Measurements from ENCODE around the gene MPO. TPM values are rescaled to one million over a fixed set of nuclear protein-coding genes. Genes with fewer than 3 reads are reported as not detected.

MPO gene
- total and polyA plus RNA-seq, 4 donors, result 0.18 to 0.63 (median 0.32) TPM

DNA sequence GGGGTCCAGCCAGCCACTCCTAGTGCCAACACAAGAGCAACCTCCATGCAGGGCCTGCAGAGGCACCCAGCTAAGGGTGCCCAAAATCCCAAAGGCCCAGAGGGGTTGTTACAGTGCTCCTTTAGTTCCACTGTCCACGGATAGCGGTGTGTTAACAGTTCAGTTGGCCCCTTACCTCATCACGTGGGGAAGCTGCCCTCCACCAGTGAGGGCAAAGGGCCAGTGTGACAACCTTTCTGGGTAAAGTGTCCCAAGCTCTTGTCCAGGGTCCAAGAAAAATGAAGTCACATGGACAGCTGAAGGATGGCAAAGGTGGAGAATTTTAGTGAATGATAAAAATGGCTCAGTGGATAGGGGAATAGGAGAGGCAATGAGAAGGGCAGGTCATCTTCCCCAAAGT, 53.0 kb downstream of the MPO start:
- H3K9me3 ChIP-seq (ENCODE audit: control insufficient read depth, low read length), result peaks cover under 1% of the 10 kb centered on the region
- no peak overlapping the region for H3K27ac ChIP-seq (ENCODE audit: low read depth in 1 of 2, low read length in 2 of 2)
- H3K4me3 ChIP-seq (ENCODE audit: low read length in 2 of 2), result no peak overlapping the region
- DNase-seq, result no peak
- H3K27me3 ChIP-seq (ENCODE audit: control insufficient read depth in 1 of 2, insufficient read depth in 2 of 2, low read length in 1 of 2), result peaks cover 0 to 3% of the 10 kb centered on the region in 2 donors
- WGBS, 2 donors, result 72 to 77% methylated on average over 3 of the region's 3 CpGs
- no peaks in the 10 kb centered on the region for H3K36me3 ChIP-seq (ENCODE audit: control insufficient read depth in 1 of 2, insufficient read depth in 2 of 2, low read length in 1 of 2)
- no peaks in the 10 kb centered on the region for H3K4me1 ChIP-seq (ENCODE audit: control insufficient read depth in 1 of 2, insufficient read depth in 2 of 2, low read length in 2 of 2)
- intact Hi-C loops (cut with DNase I), result no loop called here
- ATAC-seq (ENCODE audit: low FRiP score), result no peak

DNA sequence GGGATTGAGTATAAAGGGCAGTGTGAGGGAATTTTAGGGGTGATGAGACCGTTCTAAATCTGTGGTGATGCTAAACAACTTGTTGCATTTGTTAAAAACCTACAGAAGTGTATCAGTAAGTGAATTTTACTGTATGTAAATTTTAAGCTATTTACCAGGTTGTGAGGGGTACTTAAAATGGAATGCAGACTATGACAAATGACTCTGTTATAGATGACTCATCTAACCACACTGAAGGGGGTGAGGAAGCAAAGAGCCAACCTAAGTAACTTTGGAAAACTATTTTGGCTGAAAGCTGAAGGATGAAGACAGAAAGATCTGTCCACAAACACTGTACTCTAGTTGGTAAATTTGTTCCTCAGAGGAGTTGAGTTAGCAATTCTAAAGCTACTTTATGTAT, 56.4 kb downstream of the MPO start:
- Histone ChIP-seq H3K27ac (ENCODE audit: low read depth in 1 of 2, low read length in 2 of 2) (no peak overlapping the region), H3K27me3 (ENCODE audit: control insufficient read depth in 1 of 2, insufficient read depth in 2 of 2, low read length in 1 of 2) (no peaks in the 10 kb centered on the region), H3K4me1 (ENCODE audit: control insufficient read depth in 1 of 2, insufficient read depth in 2 of 2, low read length in 2 of 2) (no peaks in the 10 kb centered on the region), H3K4me3 (ENCODE audit: low read length in 2 of 2) (no peak overlapping the region), H3K9me3 (ENCODE audit: control insufficient read depth, low read length) (no peaks in the 10 kb centered on the region), H3K36me3 (ENCODE audit: control insufficient read depth in 1 of 2, insufficient read depth in 2 of 2, low read length in 1 of 2) (no peaks in the 10 kb centered on the region)
- intact Hi-C loops (cut with DNase I), result no loop called here
- 36 to 43% methylated on average over 1 of the region's 1 CpG for WGBS, 2 donors
- ATAC-seq (ENCODE audit: low FRiP score) (no peak), DNase-seq (no peak)

Other genes with a start within 250 kb of the MPO start
- 10 to 100 TPM; 29.3 to 35.7 TPM for gene DYNLL2, start 197.5 kb downstream of the MPO start, total RNA-seq
- gene DYNLL2, start 197.5 kb downstream of the MPO start, polyA plus RNA-seq, result 10 to 100 TPM; 17.5 to 56.0 TPM
- not detected for gene OR4D1, start 132.6 kb downstream of the MPO start, total RNA-seq
- not detected for gene OR4D1, start 132.6 kb downstream of the MPO start, polyA plus RNA-seq
- gene OR4D2, start 114.0 kb downstream of the MPO start, total RNA-seq, result not detected
- not detected for gene OR4D2, start 114.0 kb downstream of the MPO start, polyA plus RNA-seq
- gene EPX, start 88.2 kb downstream of the MPO start, total RNA-seq, result not detected
- not detected for gene EPX, start 88.2 kb downstream of the MPO start, polyA plus RNA-seq
- 10 to 100 TPM; 10.1 to 13.3 TPM for gene MKS1, start 61.7 kb downstream of the MPO start, total RNA-seq
- gene MKS1, start 61.7 kb downstream of the MPO start, polyA plus RNA-seq, result 10 to 100 TPM in 1 of 2 donors, 1 to 10 TPM in 1; 4.3 to 13.8 TPM
- not detected for gene LPO, start 42.4 kb downstream of the MPO start, total RNA-seq
- not detected for gene LPO, start 42.4 kb downstream of the MPO start, polyA plus RNA-seq
- gene TSPOAP1, start 47.9 kb upstream of the MPO start, total RNA-seq, result 10 to 100 TPM in 1 of 2 donors, 1 to 10 TPM in 1; 9.0 to 21.0 TPM
- 10 to 100 TPM in 1 of 2 donors, 1 to 10 TPM in 1; 4.3 to 46.7 TPM for gene TSPOAP1, start 47.9 kb upstream of the MPO start, polyA plus RNA-seq
- 10 to 100 TPM; 38.4 to 56.3 TPM for gene SUPT4H1, start 71.3 kb upstream of the MPO start, total RNA-seq
- gene SUPT4H1, start 71.3 kb upstream of the MPO start, polyA plus RNA-seq, result 10 to 100 TPM; 69.1 to 78.2 TPM
- under 1 TPM in 1 of 2 donors, not detected in 1; 0.68 TPM for gene RNF43, start 136.6 kb upstream of the MPO start, total RNA-seq
- gene RNF43, start 136.6 kb upstream of the MPO start, polyA plus RNA-seq, result 1 to 10 TPM in 1 of 2 donors, under 1 TPM in 1; 0.10 to 1.1 TPM
- not detected for gene HSF5, start 207.5 kb upstream of the MPO start, total RNA-seq
- gene HSF5, start 207.5 kb upstream of the MPO start, polyA plus RNA-seq, result not detected
- 10 to 100 TPM; 38.7 to 38.8 TPM for gene MTMR4, start 233.7 kb upstream of the MPO start, total RNA-seq
- gene MTMR4, start 233.7 kb upstream of the MPO start, polyA plus RNA-seq, result 10 to 100 TPM; 14.0 to 17.7 TPM